ENCODE data around the gene ADCY1. TPM values are rescaled to one million over a fixed set of nuclear protein-coding genes. Genes with fewer than 3 reads are reported as not detected.

The ADCY1 gene
- total RNA-seq, 1 experiment from 2014 or later: not detected

- Histone ChIP-seq H2AFZ (no peak overlapping the region), H3K4me1 (replicated peaks; ENCODE audit: insufficient read depth) (no peaks in the 10 kb centered on the region), H3K27me3 (ENCODE audit: insufficient read depth, low read depth) (peaks cover 94% of the 10 kb centered on the region), H3K27ac (no peak overlapping the region), H3K4me2 (no peak overlapping the region), H3K9me2 (ENCODE audit: insufficient read depth) (no peaks in the 10 kb centered on the region), H4K20me1 (ENCODE audit: insufficient read depth) (no peaks in the 10 kb centered on the region), H3K36me3 (ENCODE audit: low read depth) (no peaks in the 10 kb centered on the region), H3K9me3 (ENCODE audit: insufficient read depth, low read depth) (no peaks in the 10 kb centered on the region; the same call in 1 of the 2 replicates), H3K4me3 (no peak overlapping the region), H3K79me2 (ENCODE audit: low read depth) (no peaks in the 10 kb centered on the region), H3F3A (ENCODE audit: insufficient read depth, low read depth) (no peaks in the 10 kb centered on the region)
- intact Hi-C loops (cut with micrococcal nuclease; ENCODE audit: unreplicated experiment): no loop called here
- no peak for DNase-seq
- ChIA-PET POLR2A (ENCODE audit: unreplicated experiment) (no interaction called here), CTCF (no interaction called here)
- BruUV-seq (replicated peaks): no TSS peak
- TF ChIP-seq EZH2 (IDR thresholded peaks at IDR 0.05; ENCODE audit: low read depth): no peak
Measured at GRCh38 chr7:45627691-45628456, 53.7 kb downstream of the ADCY1 start.

- Histone ChIP-seq H3K79me2 (ENCODE audit: low read depth) (no peaks in the 10 kb centered on the region), H3K9me3 (ENCODE audit: insufficient read depth, low read depth) (no peaks in the 10 kb centered on the region; the same call in 1 of the 2 replicates), H3K4me3 (no peak overlapping the region), H3F3A (ENCODE audit: insufficient read depth, low read depth) (no peaks in the 10 kb centered on the region), H3K9me2 (ENCODE audit: insufficient read depth) (no peaks in the 10 kb centered on the region), H2AFZ (no peak overlapping the region), H3K4me1 (replicated peaks; ENCODE audit: insufficient read depth) (no peaks in the 10 kb centered on the region), H3K4me2 (no peak overlapping the region), H3K27ac (no peak overlapping the region), H3K36me3 (ENCODE audit: low read depth) (no peaks in the 10 kb centered on the region), H3K27me3 (ENCODE audit: insufficient read depth, low read depth) (peaks cover 90% of the 10 kb centered on the region), H4K20me1 (ENCODE audit: insufficient read depth) (no peaks in the 10 kb centered on the region)
- BruUV-seq (replicated peaks): no TSS peak
- TF ChIP-seq CTCF (conservative IDR thresholded peaks at IDR 0.05) (no peak), EZH2 (IDR thresholded peaks at IDR 0.05; ENCODE audit: low read depth) (no peak)
- POLR2A ChIA-PET (ENCODE audit: unreplicated experiment): no interaction called here
- DNase-seq: no peak
- CTCF ChIA-PET: no interaction called here
- intact Hi-C loops (cut with micrococcal nuclease; ENCODE audit: unreplicated experiment): no loop called here
Measured at GRCh38 chr7:45631569-45631968, 57.4 kb downstream of the ADCY1 start.

GRCh38 chr7:45636733-45637132 is 62.6 kb downstream of the ADCY1 start:
- H3K4me3 ChIP-seq: no peak overlapping the region
- no peak overlapping the region for H3K27ac ChIP-seq
- ChIA-PET POLR2A (ENCODE audit: unreplicated experiment) (no interaction called here), CTCF (no interaction called here)
- TF ChIP-seq CTCF (conservative IDR thresholded peaks at IDR 0.05) (no peak), EZH2 (IDR thresholded peaks at IDR 0.05; ENCODE audit: low read depth) (no peak)
- H3K9me3 ChIP-seq (ENCODE audit: insufficient read depth, low read depth): 0 out of 2 replicates have a peak, but pooled peaks cover 4% of the 10 kb centered on the region
- H3K4me2 ChIP-seq: no peak overlapping the region
- H3K4me1 ChIP-seq (replicated peaks; ENCODE audit: insufficient read depth): no peaks in the 10 kb centered on the region
- no peaks in the 10 kb centered on the region for H3F3A ChIP-seq (ENCODE audit: insufficient read depth, low read depth)
- no peaks in the 10 kb centered on the region for H3K79me2 ChIP-seq (ENCODE audit: low read depth)
- no TSS peak for BruUV-seq (replicated peaks)
- H2AFZ ChIP-seq: no peak overlapping the region
- no peaks in the 10 kb centered on the region for H3K9me2 ChIP-seq (ENCODE audit: insufficient read depth)
- no peaks in the 10 kb centered on the region for H3K36me3 ChIP-seq (ENCODE audit: low read depth)
- intact Hi-C loops (cut with micrococcal nuclease; ENCODE audit: unreplicated experiment): no loop called here
- DNase-seq: no peak
- H3K27me3 ChIP-seq (ENCODE audit: insufficient read depth, low read depth): peaks cover 69% of the 10 kb centered on the region
- H4K20me1 ChIP-seq (ENCODE audit: insufficient read depth): no peaks in the 10 kb centered on the region
